GM23338 (cell line): Measurements from ENCODE around the gene TRAF3. TPM values are rescaled to one million over a fixed set of nuclear protein-coding genes. Genes with fewer than 3 reads are reported as not detected.

Source experiments
- ATAC-seq: fragments of 200-7000 bp; cut with Tn5 transposase; 3 replicates; pipeline ENCODE4 v1.9.1; 2020
- DNase-seq: peaks from one replicate; pipeline ENCODE4 v3.0.0-alpha.2; 2015; ENCODE audit warnings: low spot score
- H2AFZ ChIP-seq: fragments of 200-600 bp; sonication (generic); 2 replicates; pipeline ENCODE4 v1.8.0; 2016; ENCODE audit warnings: antibody characterized with exemption, mild to moderate bottlenecking, moderate library complexity
- H3F3A ChIP-seq: fragments of 200-600 bp; sonication (generic); replicated peaks from 2 replicates; pipeline ENCODE4 v1.8.0; 2017; ENCODE audit warnings: antibody characterized with exemption, mixed run types, low read depth
- H3K27ac ChIP-seq: fragments of 200-600 bp; sonication (generic); 2 replicates; pipeline ENCODE4 v1.6.1; 2016; ENCODE audit warnings: low read depth
- H3K27me3 ChIP-seq: fragments of 200-600 bp; sonication (generic); 2 replicates; pipeline ENCODE4 v1.8.0; 2016; ENCODE audit warnings: mild to moderate bottlenecking, mixed run types, moderate library complexity; ENCODE audit not compliant: insufficient read depth
- H3K36me3 ChIP-seq: fragments of 200-600 bp; sonication (generic); 2 replicates; pipeline ENCODE4 v1.8.0; 2016; ENCODE audit warnings: mild to moderate bottlenecking; ENCODE audit not compliant: insufficient read depth
- H3K4me1 ChIP-seq: fragments of 200-600 bp; sonication (generic); 2 replicates; pipeline ENCODE4 v1.8.0; 2016; ENCODE audit warnings: mild to moderate bottlenecking, moderate library complexity; ENCODE audit not compliant: insufficient read depth
- H3K4me2 ChIP-seq: fragments of 200-600 bp; sonication (generic); 2 replicates; pipeline ENCODE4 v1.7.1; 2017; ENCODE audit warnings: mixed run types
- H3K4me3 ChIP-seq: fragments of 200-600 bp; sonication (generic); 2 replicates; pipeline ENCODE4 v1.6.1; 2016; ENCODE audit warnings: mixed run types
- H3K79me2 ChIP-seq: fragments of 200-600 bp; sonication (generic); replicated peaks from 2 replicates; pipeline ENCODE4 v1.8.0; 2017; ENCODE audit warnings: mild to moderate bottlenecking; ENCODE audit not compliant: insufficient read depth
- H3K9me2 ChIP-seq: fragments of 200-600 bp; sonication (generic); 2 replicates; pipeline ENCODE4 v1.8.0; 2017; ENCODE audit not compliant: insufficient read depth
- H4K20me1 ChIP-seq: fragments of 200-600 bp; sonication (generic); replicated peaks from 2 replicates; pipeline ENCODE4 v1.8.0; 2017; ENCODE audit warnings: mild to moderate bottlenecking; ENCODE audit not compliant: insufficient read depth
- H3K27ac Mint-ChIP-seq: 2 replicates; pipeline ENCODE4 v1.8.0; 2020; ENCODE audit warnings: inconsistent platforms, mild to moderate bottlenecking, moderate library complexity, mixed read lengths
- H3K27me3 Mint-ChIP-seq: 3 replicates; pipeline ENCODE4 v1.8.0; 2022; ENCODE audit warnings: low read depth, mild to moderate bottlenecking, moderate library complexity, mixed read lengths, inconsistent platforms; ENCODE audit not compliant: insufficient read depth, poor library complexity
- H3K36me3 Mint-ChIP-seq: 3 replicates; pipeline ENCODE4 v1.8.0; 2021; ENCODE audit warnings: low read depth, mild to moderate bottlenecking, inconsistent platforms, moderate library complexity, mixed read lengths
- H3K4me1 Mint-ChIP-seq: 3 replicates; pipeline ENCODE4 v1.8.0; 2020; ENCODE audit warnings: mild to moderate bottlenecking, inconsistent platforms, mixed read lengths
- H3K4me3 Mint-ChIP-seq: 3 replicates; pipeline ENCODE4 v1.8.0; 2021; ENCODE audit warnings: moderate library complexity, mild to moderate bottlenecking, inconsistent platforms, mixed read lengths
- H3K9me3 Mint-ChIP-seq: 3 replicates; pipeline ENCODE4 v1.8.0; 2020; ENCODE audit warnings: moderate library complexity, mild to moderate bottlenecking, inconsistent platforms, mixed read lengths
- ETS1 ChIP-seq: IDR thresholded peaks from 2 replicates; pipeline ENCODE4 v1.6.1; 2016; ENCODE audit warnings: antibody characterized with exemption
- EZH2phosphoT487 ChIP-seq: fragments of 200-600 bp; sonication (generic); IDR thresholded peaks from one replicate; pipeline ENCODE4 v1.8.1; 2018; ENCODE audit warnings: antibody characterized with exemption; ENCODE audit not compliant: unreplicated experiment
- ZNF114 ChIP-seq: fragments of 250-450 bp; sonication (Bioruptor Pico); IDR thresholded peaks from 2 replicates; pipeline ENCODE4 v1.5.0; 2020; ENCODE audit warnings: mild to moderate bottlenecking, moderate library complexity
- polyA plus RNA-seq: library from polyadenylated mRNA; unstranded; fragments of >200 nt; fragmentation: Nextera tagmentation; extraction: Ambion mirVana; gene quantifications from 2 replicates; pipeline ENCODE4 v1.2.1, GENCODE V29; 2016
- total RNA-seq: library from RNA; depleted of rRNA; stranded (reverse); fragments of >200 nt; shearing (Covaris generic); gene quantifications from 2 replicates; pipeline ENCODE4 v1.2.3, GENCODE V29; 2014
- TF ChIP-seq, protein P1 (sequence below): IDR thresholded peaks from one replicate; pipeline ENCODE4 v1.6.1; 2018; ENCODE audit warnings: antibody characterized with exemption; ENCODE audit not compliant: unreplicated experiment
- TF ChIP-seq, protein P2 (sequence below), 2 experiments: fragments of 200-600 bp in 1 of 2; sonication (generic) in 1 of 2; conservative IDR thresholded peaks; 2 replicates each; pipeline versions ENCODE4 v1.5.1 to v1.6.1; 2016 to 2017; ENCODE audit warnings: antibody characterized with exemption in 2 of 2, low read depth in 2 of 2, mild to moderate bottlenecking in 2 of 2, moderate library complexity in 1 of 2

Gene TRAF3
- total and polyA plus RNA-seq, 2 experiments from 2014 or later, result 3.7 to 9.3 TPM

DNA sequence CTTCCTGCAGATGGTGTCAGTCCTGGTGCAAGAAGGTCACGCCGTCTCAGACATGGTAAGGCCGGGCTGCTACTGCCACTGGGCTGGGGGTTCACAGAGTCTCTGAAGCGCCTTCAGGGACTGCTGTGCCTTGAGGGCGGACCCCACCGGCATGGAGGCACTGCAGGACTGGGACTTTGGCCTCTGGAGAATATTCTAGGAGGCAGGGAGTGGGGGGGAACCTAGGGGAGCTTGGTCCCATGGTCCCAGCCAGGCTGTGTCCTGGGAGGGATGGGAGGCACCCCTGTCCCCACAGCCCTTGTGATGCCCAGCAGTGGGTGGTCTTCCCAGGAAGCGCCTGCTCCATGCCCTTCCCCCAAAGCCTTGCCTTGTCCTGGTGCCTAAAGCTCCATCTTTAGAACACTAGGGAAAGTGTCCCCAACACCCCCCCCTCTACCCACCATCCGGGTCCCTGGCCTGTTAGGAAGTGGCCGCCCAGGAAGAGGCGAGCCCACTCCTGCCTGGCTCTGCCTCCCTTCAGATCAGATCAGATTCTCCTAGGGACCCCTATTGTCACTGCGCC lies 146.8 kb downstream of the TRAF3 start (continued):
- TF ChIP-seq, protein P1, sequence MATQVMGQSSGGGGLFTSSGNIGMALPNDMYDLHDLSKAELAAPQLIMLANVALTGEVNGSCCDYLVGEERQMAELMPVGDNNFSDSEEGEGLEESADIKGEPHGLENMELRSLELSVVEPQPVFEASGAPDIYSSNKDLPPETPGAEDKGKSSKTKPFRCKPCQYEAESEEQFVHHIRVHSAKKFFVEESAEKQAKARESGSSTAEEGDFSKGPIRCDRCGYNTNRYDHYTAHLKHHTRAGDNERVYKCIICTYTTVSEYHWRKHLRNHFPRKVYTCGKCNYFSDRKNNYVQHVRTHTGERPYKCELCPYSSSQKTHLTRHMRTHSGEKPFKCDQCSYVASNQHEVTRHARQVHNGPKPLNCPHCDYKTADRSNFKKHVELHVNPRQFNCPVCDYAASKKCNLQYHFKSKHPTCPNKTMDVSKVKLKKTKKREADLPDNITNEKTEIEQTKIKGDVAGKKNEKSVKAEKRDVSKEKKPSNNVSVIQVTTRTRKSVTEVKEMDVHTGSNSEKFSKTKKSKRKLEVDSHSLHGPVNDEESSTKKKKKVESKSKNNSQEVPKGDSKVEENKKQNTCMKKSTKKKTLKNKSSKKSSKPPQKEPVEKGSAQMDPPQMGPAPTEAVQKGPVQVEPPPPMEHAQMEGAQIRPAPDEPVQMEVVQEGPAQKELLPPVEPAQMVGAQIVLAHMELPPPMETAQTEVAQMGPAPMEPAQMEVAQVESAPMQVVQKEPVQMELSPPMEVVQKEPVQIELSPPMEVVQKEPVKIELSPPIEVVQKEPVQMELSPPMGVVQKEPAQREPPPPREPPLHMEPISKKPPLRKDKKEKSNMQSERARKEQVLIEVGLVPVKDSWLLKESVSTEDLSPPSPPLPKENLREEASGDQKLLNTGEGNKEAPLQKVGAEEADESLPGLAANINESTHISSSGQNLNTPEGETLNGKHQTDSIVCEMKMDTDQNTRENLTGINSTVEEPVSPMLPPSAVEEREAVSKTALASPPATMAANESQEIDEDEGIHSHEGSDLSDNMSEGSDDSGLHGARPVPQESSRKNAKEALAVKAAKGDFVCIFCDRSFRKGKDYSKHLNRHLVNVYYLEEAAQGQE, result no peak
- TF ChIP-seq ETS1, result no peak
- no peak for TF ChIP-seq EZH2phosphoT487
- no peak for TF ChIP-seq ZNF114 (CRISPR knock-in tag)

- H3K27me3 Mint-ChIP-seq, result peaks cover 52% of the 10 kb centered on the region
- H2AFZ ChIP-seq, result no peak overlapping the region
- no peaks in the 10 kb centered on the region for H3K36me3 ChIP-seq
- H3K27ac Mint-ChIP-seq, result no peak overlapping the region
- no peak overlapping the region for H3K4me3 ChIP-seq
- TF ChIP-seq, protein P2, sequence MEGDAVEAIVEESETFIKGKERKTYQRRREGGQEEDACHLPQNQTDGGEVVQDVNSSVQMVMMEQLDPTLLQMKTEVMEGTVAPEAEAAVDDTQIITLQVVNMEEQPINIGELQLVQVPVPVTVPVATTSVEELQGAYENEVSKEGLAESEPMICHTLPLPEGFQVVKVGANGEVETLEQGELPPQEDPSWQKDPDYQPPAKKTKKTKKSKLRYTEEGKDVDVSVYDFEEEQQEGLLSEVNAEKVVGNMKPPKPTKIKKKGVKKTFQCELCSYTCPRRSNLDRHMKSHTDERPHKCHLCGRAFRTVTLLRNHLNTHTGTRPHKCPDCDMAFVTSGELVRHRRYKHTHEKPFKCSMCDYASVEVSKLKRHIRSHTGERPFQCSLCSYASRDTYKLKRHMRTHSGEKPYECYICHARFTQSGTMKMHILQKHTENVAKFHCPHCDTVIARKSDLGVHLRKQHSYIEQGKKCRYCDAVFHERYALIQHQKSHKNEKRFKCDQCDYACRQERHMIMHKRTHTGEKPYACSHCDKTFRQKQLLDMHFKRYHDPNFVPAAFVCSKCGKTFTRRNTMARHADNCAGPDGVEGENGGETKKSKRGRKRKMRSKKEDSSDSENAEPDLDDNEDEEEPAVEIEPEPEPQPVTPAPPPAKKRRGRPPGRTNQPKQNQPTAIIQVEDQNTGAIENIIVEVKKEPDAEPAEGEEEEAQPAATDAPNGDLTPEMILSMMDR (conservative IDR thresholded peaks at IDR 0.05; ENCODE audit: low read depth in 2 of 2), result peak; percentile 17 to 31; a peak in 3 of 4 replicates
- TF ChIP-seq ETS1, result no peak
- DNase-seq (peak; percentile 44), ATAC-seq (no peak)
- H3K79me2 ChIP-seq, result no peaks in the 10 kb centered on the region
- H3K4me1 Mint-ChIP-seq, result peaks cover 12% of the 10 kb centered on the region
- H3K4me1 ChIP-seq, result peaks cover 8% of the 10 kb centered on the region
- peaks cover 90% of the 10 kb centered on the region for H3K27me3 ChIP-seq
- no peak overlapping the region for H3K4me2 ChIP-seq
- no peaks in the 10 kb centered on the region for H4K20me1 ChIP-seq
- H3K9me2 ChIP-seq, result peaks cover 13% of the 10 kb centered on the region
- no peaks in the 10 kb centered on the region for H3K9me3 Mint-ChIP-seq
- H3K27ac ChIP-seq, result no peak overlapping the region
- H3F3A ChIP-seq, result peaks cover 10% of the 10 kb centered on the region
- H3K4me3 Mint-ChIP-seq, result no peak overlapping the region
- H3K36me3 Mint-ChIP-seq, result no peaks in the 10 kb centered on the region
Observed at GRCh38 chr14:102924632-102925588, 147.7 kb downstream of the TRAF3 start.
